GM03348 (cell line): ENCODE results near the gene CR2.
"Not testable (repeated sequence)": the region's sequence is repeated elsewhere in the genome, so short reads cannot be mapped to it uniquely, and the experiment has no call there.

Experiments
- DNase-seq: peaks from one replicate; pipeline ENCODE4 v3.0.0; 2012; ENCODE audit warnings: low spot score

Gene CR2

GRCh38 chr1:207504438-207504837, 50.3 kb downstream of the CR2 start:
- DNase-seq: no peak

GRCh38 chr1:207510444-207510843, 56.3 kb downstream of the CR2 start:
- DNase-seq: no peak

- no peak for DNase-seq
Measured at GRCh38 chr1:207514890-207515289, 60.8 kb downstream of the CR2 start.

GRCh38 chr1:207516729-207517128, 62.6 kb downstream of the CR2 start:
- no peak for DNase-seq

- no peak for DNase-seq
Measured at GRCh38 chr1:207518608-207519236, 64.6 kb downstream of the CR2 start.

- no peak for DNase-seq
Measured at GRCh38 chr1:207519505-207520399, 65.6 kb downstream of the CR2 start.

GRCh38 chr1:207520400-207521345, 66.5 kb downstream of the CR2 start:
- not testable (repeated sequence) for DNase-seq

- not testable (repeated sequence) for DNase-seq
Measured at GRCh38 chr1:207525239-207525638, 71.1 kb downstream of the CR2 start.

- not testable (repeated sequence) for DNase-seq
Measured at GRCh38 chr1:207528401-207528800, 74.3 kb downstream of the CR2 start.

GRCh38 chr1:207536263-207536662, 82.1 kb downstream of the CR2 start:
- not testable (repeated sequence) for DNase-seq
